Epithelial cell of esophagus (primary cell): Measurements from ENCODE around the gene ADGRD1.

Source experiments
- DNase-seq: peaks from one replicate; pipeline ENCODE4 v3.0.0; 2010; ENCODE audit warnings: low read depth
- H3K4me3 ChIP-seq: 2 replicates; pipeline ENCODE4 v1.5.1; 2011; ENCODE audit warnings: mild to moderate bottlenecking, low read length, control low read depth
- TF ChIP-seq, protein P1 (sequence below): IDR thresholded peaks from 2 replicates; pipeline ENCODE4 v1.5.1; 2011; ENCODE audit warnings: low read depth, mild to moderate bottlenecking, low read length, control low read depth, inconsistent platforms; ENCODE audit not compliant: insufficient read depth; ENCODE audit errors: missing control alignments

ADGRD1 gene

DNA sequence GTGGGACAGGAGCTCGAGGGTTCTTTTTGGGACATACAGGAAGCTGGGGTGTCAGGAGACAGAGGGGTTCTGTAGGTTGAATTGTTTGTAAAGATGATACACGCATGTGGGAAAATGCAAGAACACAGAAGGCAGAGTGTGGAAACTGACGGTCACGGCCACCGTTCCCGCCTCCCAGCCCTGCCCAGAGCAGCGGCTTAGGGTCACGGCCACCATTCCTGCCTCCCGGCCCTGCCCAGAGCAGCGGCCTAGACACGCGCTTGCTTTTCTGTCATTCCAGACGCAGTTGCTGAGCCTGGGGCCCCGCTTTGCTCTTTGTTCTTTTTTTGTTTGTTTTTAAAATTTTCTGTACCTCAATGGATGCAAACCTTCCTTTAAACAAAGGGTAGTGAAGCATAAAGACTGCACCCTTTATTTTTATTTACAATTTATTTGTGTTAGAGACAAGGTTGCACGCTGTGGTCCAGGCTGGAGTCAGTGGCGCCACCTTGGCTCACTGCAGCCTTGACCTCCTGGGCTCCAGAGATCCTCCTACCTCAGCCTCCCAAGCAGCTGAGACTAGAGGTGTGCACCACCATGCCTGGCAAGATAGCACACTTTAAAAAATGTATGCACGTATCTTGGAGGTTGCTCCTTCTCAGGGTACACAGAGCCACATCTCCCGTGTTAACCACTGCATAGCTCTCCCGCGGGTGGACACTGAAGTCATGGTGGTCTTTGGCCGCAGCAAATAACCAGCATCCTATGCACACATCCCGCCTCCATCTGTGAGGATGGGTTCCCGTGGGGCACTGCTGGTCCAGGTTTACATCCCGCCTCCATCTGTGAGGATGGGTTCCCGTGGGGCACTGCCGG lies 142.3 kb downstream of the ADGRD1 start:
- no peak overlapping the region for H3K4me3 ChIP-seq
- no peak for DNase-seq
- TF ChIP-seq, protein P1, sequence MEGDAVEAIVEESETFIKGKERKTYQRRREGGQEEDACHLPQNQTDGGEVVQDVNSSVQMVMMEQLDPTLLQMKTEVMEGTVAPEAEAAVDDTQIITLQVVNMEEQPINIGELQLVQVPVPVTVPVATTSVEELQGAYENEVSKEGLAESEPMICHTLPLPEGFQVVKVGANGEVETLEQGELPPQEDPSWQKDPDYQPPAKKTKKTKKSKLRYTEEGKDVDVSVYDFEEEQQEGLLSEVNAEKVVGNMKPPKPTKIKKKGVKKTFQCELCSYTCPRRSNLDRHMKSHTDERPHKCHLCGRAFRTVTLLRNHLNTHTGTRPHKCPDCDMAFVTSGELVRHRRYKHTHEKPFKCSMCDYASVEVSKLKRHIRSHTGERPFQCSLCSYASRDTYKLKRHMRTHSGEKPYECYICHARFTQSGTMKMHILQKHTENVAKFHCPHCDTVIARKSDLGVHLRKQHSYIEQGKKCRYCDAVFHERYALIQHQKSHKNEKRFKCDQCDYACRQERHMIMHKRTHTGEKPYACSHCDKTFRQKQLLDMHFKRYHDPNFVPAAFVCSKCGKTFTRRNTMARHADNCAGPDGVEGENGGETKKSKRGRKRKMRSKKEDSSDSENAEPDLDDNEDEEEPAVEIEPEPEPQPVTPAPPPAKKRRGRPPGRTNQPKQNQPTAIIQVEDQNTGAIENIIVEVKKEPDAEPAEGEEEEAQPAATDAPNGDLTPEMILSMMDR = no peak

GRCh38 chr12:131096681-131097181 lies 143.0 kb downstream of the ADGRD1 start:
- DNase-seq = no peak
- H3K4me3 ChIP-seq = no peak overlapping the region
- TF ChIP-seq, protein P1 = no peak

DNA sequence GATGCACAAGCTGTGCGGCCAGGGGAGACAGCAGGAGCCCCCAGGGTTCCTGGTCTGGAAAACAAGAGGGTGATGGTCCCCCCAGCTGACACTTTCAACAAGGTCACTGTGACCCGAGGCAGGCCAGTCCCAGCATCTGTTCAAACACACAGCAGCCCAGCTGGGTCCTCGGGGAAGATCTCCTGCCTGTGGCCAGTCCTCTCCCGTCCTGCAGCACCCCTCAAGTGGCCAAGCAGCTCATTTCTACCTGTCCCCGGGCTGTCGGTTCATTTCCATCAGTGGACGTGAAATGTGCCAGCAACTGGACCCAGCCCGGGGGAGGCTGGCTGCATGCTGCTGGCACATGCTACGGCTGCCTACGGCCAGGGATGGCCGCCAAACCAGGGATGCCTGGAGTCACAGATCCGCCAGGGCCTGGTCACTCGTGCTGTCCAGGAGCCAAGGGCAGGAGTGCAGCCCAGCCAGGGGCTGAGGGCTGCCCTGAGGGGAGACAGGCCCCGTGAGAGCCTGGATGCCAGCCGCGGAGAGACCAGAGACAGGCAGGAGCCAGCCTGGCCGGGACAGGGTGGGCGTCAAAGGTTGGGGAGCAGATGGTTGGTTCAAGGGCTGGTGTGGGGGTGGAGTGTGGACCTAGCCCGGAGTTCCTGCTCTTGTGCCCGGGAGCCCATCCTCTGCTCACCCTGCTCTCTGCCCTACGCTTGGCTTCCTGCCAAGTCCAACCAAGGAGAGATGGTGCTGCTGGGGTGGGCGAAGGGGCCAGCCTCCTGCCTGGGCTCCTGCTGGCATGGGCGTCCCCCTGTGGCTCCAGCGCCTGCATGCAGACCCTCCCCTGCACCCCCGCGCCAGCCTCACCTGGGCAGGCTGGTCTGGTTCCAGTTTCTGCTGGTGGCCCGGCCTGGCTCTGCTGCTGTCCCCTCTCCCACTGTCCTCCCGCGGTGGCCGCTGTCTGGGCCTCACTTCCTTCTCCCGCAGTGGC lies 143.8 kb downstream of the ADGRD1 start:
- no peak for DNase-seq
- TF ChIP-seq, protein P1 = no peak
- H3K4me3 ChIP-seq = no peak overlapping the region

DNA sequence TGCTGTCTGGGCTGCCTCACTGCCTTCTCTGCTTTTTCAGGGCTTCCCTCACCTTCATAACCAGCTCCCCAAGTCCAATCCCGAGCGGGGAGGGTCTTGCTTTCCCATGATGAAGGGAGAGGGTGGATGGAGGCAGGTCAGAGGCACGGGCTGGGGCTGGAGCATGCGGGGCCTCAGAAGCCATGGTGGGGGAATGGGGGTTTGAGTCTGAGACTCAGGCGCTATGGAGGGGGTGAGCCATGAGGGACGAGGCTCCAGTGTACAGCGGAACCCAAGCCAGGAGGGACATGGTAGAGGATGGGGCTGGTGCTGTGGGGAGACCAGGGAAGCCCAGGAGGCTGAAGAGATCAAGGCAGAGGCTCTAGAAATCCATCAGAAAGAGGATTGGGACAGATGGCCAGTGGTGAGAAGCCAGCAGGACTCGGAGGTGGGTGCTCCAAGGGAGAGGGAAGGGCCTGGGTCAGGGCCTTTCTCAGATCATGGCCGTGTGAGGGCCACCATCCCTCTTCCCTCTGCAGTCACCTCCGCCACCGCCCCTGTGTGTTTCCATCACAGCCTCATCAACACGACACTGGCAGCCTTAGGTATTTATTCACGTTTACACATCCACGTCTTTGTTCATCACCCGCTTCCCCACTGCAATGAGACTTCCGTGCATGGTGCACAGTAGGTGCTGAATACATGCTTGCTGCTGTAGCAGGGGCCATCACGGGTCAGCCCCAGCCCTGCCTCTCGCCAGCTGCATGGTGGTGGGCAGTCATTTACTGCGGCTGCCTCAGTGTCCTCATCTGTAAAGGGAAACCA lies 144.7 kb downstream of the ADGRD1 start:
- DNase-seq = no peak
- no peak overlapping the region for H3K4me3 ChIP-seq
- TF ChIP-seq, protein P1 = no peak

GRCh38 chr12:131100031-131100674 lies 146.4 kb downstream of the ADGRD1 start:
- DNase-seq = no peak
- H3K4me3 ChIP-seq = no peak overlapping the region
- TF ChIP-seq, protein P1 = no peak

DNA sequence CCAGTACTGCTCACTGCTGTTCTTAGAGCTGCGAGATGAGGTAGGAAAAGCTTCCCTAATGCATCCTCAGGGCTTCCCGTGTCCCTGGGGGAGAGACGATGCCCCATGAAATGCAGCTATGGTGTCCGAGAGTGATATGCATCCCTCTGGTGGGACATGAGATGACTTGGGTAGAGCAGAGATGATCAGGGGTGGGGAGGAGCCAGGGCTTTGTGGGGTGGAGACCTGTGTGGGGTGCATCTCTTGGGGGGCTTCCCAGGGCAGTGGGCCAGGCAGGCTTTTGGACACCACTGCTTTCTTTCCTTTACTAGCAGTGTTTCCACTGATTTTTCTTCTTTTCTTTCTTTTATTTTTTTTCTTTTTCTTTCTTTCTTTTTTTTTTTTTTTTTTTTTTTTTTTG lies 147.3 kb downstream of the ADGRD1 start:
- TF ChIP-seq, protein P1 = no peak
- no peak overlapping the region for H3K4me3 ChIP-seq
- no peak for DNase-seq
